ENCODE measurements around the gene CACNA1C.

CACNA1C gene

GRCh38 chr12:2355604-2356003 is 302.8 kb downstream of the CACNA1C start:
- H3K4me3 ChIP-seq: no peak overlapping the region
- H3K27ac ChIP-seq: no peak overlapping the region

- H3K27ac ChIP-seq: no peak overlapping the region
- no peak overlapping the region for H3K4me3 ChIP-seq
These were observed 303.9 kb downstream of the CACNA1C start for GRCh38 chr12:2356601-2357125.

GRCh38 chr12:2358986-2359658 is 306.3 kb downstream of the CACNA1C start:
- H3K4me3 ChIP-seq: no peak overlapping the region
- peak overlapping the region in 14 of 21 experiments; percentile 8 to 78 (median 43) for H3K27ac ChIP-seq

- Histone ChIP-seq H3K4me3 (no peak overlapping the region), H3K27ac (peak overlapping the region in 2 of 21 experiments; percentile 23 to 55)
These were observed 307.2 kb downstream of the CACNA1C start for GRCh38 chr12:2359725-2360629.

GRCh38 chr12:2360630-2361170 is 307.9 kb downstream of the CACNA1C start:
- no peak overlapping the region for H3K27ac ChIP-seq
- no peak overlapping the region for H3K4me3 ChIP-seq

- no peak overlapping the region for H3K4me3 ChIP-seq
- H3K27ac ChIP-seq: peak overlapping the region in 2 of 21 experiments; percentile 13 to 32
These were observed 311.2 kb downstream of the CACNA1C start for GRCh38 chr12:2363836-2364609.

- peak overlapping the region in 3 of 21 experiments; percentile 13 to 32 (median 27) for H3K27ac ChIP-seq
These were observed 311.9 kb downstream of the CACNA1C start for GRCh38 chr12:2364631-2365051.

GRCh38 chr12:2366711-2367110 is 313.9 kb downstream of the CACNA1C start:
- Histone ChIP-seq H3K4me3 (no peak overlapping the region), H3K27ac (no peak overlapping the region)

More at GRCh38 chr12:2364631-2365051, 311.9 kb downstream of the CACNA1C start:
- H3K4me3 ChIP-seq: no peak overlapping the region

- Histone ChIP-seq H3K4me3 (no peak overlapping the region), H3K27ac (no peak overlapping the region)
These were observed 319.4 kb downstream of the CACNA1C start for GRCh38 chr12:2372178-2372577.

- Histone ChIP-seq H3K4me3 (no peak overlapping the region), H3K27ac (no peak overlapping the region)
These were observed 319.9 kb downstream of the CACNA1C start for GRCh38 chr12:2372735-2373134.

GRCh38 chr12:2373307-2373706 is 320.5 kb downstream of the CACNA1C start:
- Histone ChIP-seq H3K4me3 (no peak overlapping the region), H3K27ac (no peak overlapping the region)

- H3K4me3 ChIP-seq: no peak overlapping the region
- no peak overlapping the region for H3K27ac ChIP-seq
These were observed 321.5 kb downstream of the CACNA1C start for GRCh38 chr12:2374092-2374906.

- no peak overlapping the region for H3K27ac ChIP-seq
These were observed 323.1 kb downstream of the CACNA1C start for GRCh38 chr12:2375871-2376270.

GRCh38 chr12:2376908-2377657 is 324.3 kb downstream of the CACNA1C start:
- Histone ChIP-seq H3K27ac (no peak overlapping the region), H3K4me3 (no peak overlapping the region)

More at GRCh38 chr12:2375871-2376270, 323.1 kb downstream of the CACNA1C start:
- no peak overlapping the region for H3K4me3 ChIP-seq

- Histone ChIP-seq H3K4me3 (no peak overlapping the region), H3K27ac (no peak overlapping the region)
These were observed 326.1 kb downstream of the CACNA1C start for GRCh38 chr12:2378835-2379330.

GRCh38 chr12:2380946-2381345 is 328.2 kb downstream of the CACNA1C start:
- Histone ChIP-seq H3K27ac (no peak overlapping the region), H3K4me3 (no peak overlapping the region)

- Histone ChIP-seq H3K4me3 (no peak overlapping the region), H3K27ac (peak overlapping the region in 1 of 21 experiments; percentile 1)
These were observed 329.8 kb downstream of the CACNA1C start for GRCh38 chr12:2382370-2383155.
